ENCODE measurements around the gene SLAMF6. TPM values are rescaled to one million over a fixed set of nuclear protein-coding genes. Genes with fewer than 3 reads are reported as not detected.

The SLAMF6 gene
- total RNA-seq, 4 donors from 2014 or later: 0.80 to 1.0 TPM; not detected in 2

GRCh38 chr1:160558660-160559380, 35.8 kb upstream of the SLAMF6 start:
- Histone ChIP-seq H3K27me3 (no peaks in the 10 kb centered on the region), H3K4me1 (no peaks in the 10 kb centered on the region), H3K27ac (no peak overlapping the region), H3K36me3 (no peaks in the 10 kb centered on the region), H3K4me3 (no peak overlapping the region), H3K9me3 (no peaks in the 10 kb centered on the region)
- TF ChIP-seq POLR2A (IDR thresholded peaks at IDR 0.05): no peak
- TF ChIP-seq EP300 (IDR thresholded peaks at IDR 0.05): no peak
- TF ChIP-seq POLR2AphosphoS5 (IDR thresholded peaks at IDR 0.05): no peak
- TF ChIP-seq CTCF (IDR thresholded peaks at IDR 0.05): no peak
- no peak for DNase-seq (ENCODE audit: low spot score in 2 of 2)
- WGBS: 80% methylated on average over 4 of the region's 4 CpGs

- TF ChIP-seq POLR2A (IDR thresholded peaks at IDR 0.05): no peak
- no peak for TF ChIP-seq EP300 (IDR thresholded peaks at IDR 0.05)
- TF ChIP-seq POLR2AphosphoS5 (IDR thresholded peaks at IDR 0.05): no peak
- no peak for TF ChIP-seq CTCF (IDR thresholded peaks at IDR 0.05)
- no peak overlapping the region for H3K27ac ChIP-seq
- no peak overlapping the region for H3K4me3 ChIP-seq
- no peaks in the 10 kb centered on the region for H3K9me3 ChIP-seq
- DNase-seq (ENCODE audit: low spot score in 2 of 2): no peak
- 76% methylated on average over 4 of the region's 4 CpGs for WGBS
- H3K27me3 ChIP-seq: no peaks in the 10 kb centered on the region
- H3K4me1 ChIP-seq: no peaks in the 10 kb centered on the region
- no peaks in the 10 kb centered on the region for H3K36me3 ChIP-seq
Measured at GRCh38 chr1:160553778-160554177, 30.7 kb upstream of the SLAMF6 start.

- TF ChIP-seq POLR2AphosphoS5 (IDR thresholded peaks at IDR 0.05) (no peak), POLR2A (IDR thresholded peaks at IDR 0.05) (no peak), CTCF (IDR thresholded peaks at IDR 0.05) (no peak)
- H3K27me3 ChIP-seq: no peaks in the 10 kb centered on the region
- H3K9me3 ChIP-seq: no peaks in the 10 kb centered on the region
- no peaks in the 10 kb centered on the region for H3K4me1 ChIP-seq
- DNase-seq (ENCODE audit: low spot score in 2 of 2): no peak
- H3K36me3 ChIP-seq: no peaks in the 10 kb centered on the region
- H3K27ac ChIP-seq: no peak overlapping the region
- 68% methylated on average over 2 of the region's 2 CpGs for WGBS
- no peak overlapping the region for H3K4me3 ChIP-seq
Measured at GRCh38 chr1:160552425-160552824, 29.4 kb upstream of the SLAMF6 start.

GRCh38 chr1:160550572-160551034, 27.5 kb upstream of the SLAMF6 start:
- no peak overlapping the region for H3K27ac ChIP-seq
- H3K4me3 ChIP-seq: no peak overlapping the region
- H3K4me1 ChIP-seq: no peaks in the 10 kb centered on the region
- no peak for TF ChIP-seq POLR2A (IDR thresholded peaks at IDR 0.05)
- no peaks in the 10 kb centered on the region for H3K36me3 ChIP-seq
- no peaks in the 10 kb centered on the region for H3K27me3 ChIP-seq
- 74% methylated on average over 5 of the region's 6 CpGs for WGBS
- no peak for DNase-seq (ENCODE audit: low spot score in 2 of 2)
- no peaks in the 10 kb centered on the region for H3K9me3 ChIP-seq

- WGBS: 93% methylated on average over 3 of the region's 3 CpGs
- TF ChIP-seq POLR2AphosphoS5 (IDR thresholded peaks at IDR 0.05) (no peak), POLR2A (IDR thresholded peaks at IDR 0.05) (no peak), EP300 (IDR thresholded peaks at IDR 0.05) (no peak), CTCF (IDR thresholded peaks at IDR 0.05) (no peak)
- Histone ChIP-seq H3K27ac (no peak overlapping the region), H3K9me3 (no peaks in the 10 kb centered on the region), H3K27me3 (no peaks in the 10 kb centered on the region), H3K4me3 (no peak overlapping the region), H3K36me3 (no peaks in the 10 kb centered on the region), H3K4me1 (no peaks in the 10 kb centered on the region)
- no peak for DNase-seq (ENCODE audit: low spot score in 2 of 2)
Measured at GRCh38 chr1:160549665-160550006, 26.6 kb upstream of the SLAMF6 start.
